Measurements from ENCODE around the gene CNOT3.
"Not testable (repeated sequence)": the region's sequence is repeated elsewhere in the genome, so short reads cannot be mapped to it uniquely, and the experiment has no call there.

CNOT3 gene

GRCh38 chr19:54173359-54173699, 35.8 kb downstream of the CNOT3 start:
- DNase-seq, result no peak

GRCh38 chr19:54173951-54174834, 36.6 kb downstream of the CNOT3 start:
- DNase-seq, result no peak

GRCh38 chr19:54178581-54179261, 41.2 kb downstream of the CNOT3 start:
- DNase-seq, result peak; percentile 32

GRCh38 chr19:54179262-54179852, 41.8 kb downstream of the CNOT3 start:
- no peak for DNase-seq

GRCh38 chr19:54179921-54180461, 42.4 kb downstream of the CNOT3 start:
- peak; percentile 50 for DNase-seq

- no peak for DNase-seq
Observed at GRCh38 chr19:54180691-54181091, 43.1 kb downstream of the CNOT3 start.

- DNase-seq, result not testable (repeated sequence)
Observed at GRCh38 chr19:54181894-54182293, 44.3 kb downstream of the CNOT3 start.

- DNase-seq, result no peak
Observed at GRCh38 chr19:54183431-54183830, 45.9 kb downstream of the CNOT3 start.

- DNase-seq, result no peak
Observed at GRCh38 chr19:54186351-54186750, 48.8 kb downstream of the CNOT3 start.

- DNase-seq, result no peak
Observed at GRCh38 chr19:54186934-54187381, 49.4 kb downstream of the CNOT3 start.

- no peak for DNase-seq
Observed at GRCh38 chr19:54188215-54188871, 50.8 kb downstream of the CNOT3 start.

- DNase-seq, result no peak
Observed at GRCh38 chr19:54189145-54189734, 51.7 kb downstream of the CNOT3 start, which contains the start of gene MBOAT7. Gene MBOAT7 (minus strand): TSS chr19:54189580. CDS start chr19:54188508, 1,072 bp downstream.

- peak; percentile 99 for DNase-seq
Observed at GRCh38 chr19:54189735-54190502, 52.4 kb downstream of the CNOT3 start.

- DNase-seq, result peak; percentile 97
Observed at GRCh38 chr19:54190503-54191010, 53.0 kb downstream of the CNOT3 start.

GRCh38 chr19:54191011-54191810, 53.6 kb downstream of the CNOT3 start, which contains the start of gene TSEN34:
Gene TSEN34 (plus strand): TSS chr19:54191308. CDS start chr19:54191365, 57 bp downstream.
- no peak for DNase-seq

- no peak for DNase-seq
Observed at GRCh38 chr19:54191811-54192453, 54.4 kb downstream of the CNOT3 start.

GRCh38 chr19:54193011-54193410, 55.4 kb downstream of the CNOT3 start:
- no peak for DNase-seq

- not testable (repeated sequence) for DNase-seq
Observed at GRCh38 chr19:54194463-54194862, 56.9 kb downstream of the CNOT3 start.

- no peak for DNase-seq
Observed at GRCh38 chr19:54196536-54196935, 59.0 kb downstream of the CNOT3 start.

GRCh38 chr19:54197121-54197520, 59.6 kb downstream of the CNOT3 start:
- DNase-seq, result no peak

Measured in NCI-H187 treated with DMSO at 0.1 percent for 48 hours (cell line).